BE2C (cell line): ENCODE results near the gene POMT2.

ENCODE experiments used
- DNase-seq: peaks from one replicate; pipeline ENCODE4 v3.0.0-alpha.2; 2020
- H3K27me3 ChIP-seq: fragments of 250-450 bp; sonication (Bioruptor Pico); 2 replicates; pipeline ENCODE4 v1.5.1; 2020; ENCODE audit warnings: mild to moderate bottlenecking
- H3K36me3 ChIP-seq: fragments of 250-450 bp; sonication (Bioruptor Pico); 2 replicates; pipeline ENCODE4 v1.5.1; 2020; ENCODE audit warnings: mild to moderate bottlenecking
- H3K4me1 ChIP-seq: fragments of 250-450 bp; sonication (Bioruptor Pico); 2 replicates; pipeline ENCODE4 v1.5.1; 2020
- H3K4me3 ChIP-seq: 2 replicates; pipeline ENCODE4 v1.5.1; 2011; ENCODE audit warnings: low read depth, low read length
- H3K9me3 ChIP-seq: fragments of 250-450 bp; sonication (Bioruptor Pico); 2 replicates; pipeline ENCODE4 v1.5.1; 2020
- CTCF ChIP-seq: IDR thresholded peaks from 2 replicates; pipeline ENCODE4 v1.5.1; 2012; ENCODE audit warnings: mild to moderate bottlenecking, low read depth, low read length

Gene POMT2

DNA sequence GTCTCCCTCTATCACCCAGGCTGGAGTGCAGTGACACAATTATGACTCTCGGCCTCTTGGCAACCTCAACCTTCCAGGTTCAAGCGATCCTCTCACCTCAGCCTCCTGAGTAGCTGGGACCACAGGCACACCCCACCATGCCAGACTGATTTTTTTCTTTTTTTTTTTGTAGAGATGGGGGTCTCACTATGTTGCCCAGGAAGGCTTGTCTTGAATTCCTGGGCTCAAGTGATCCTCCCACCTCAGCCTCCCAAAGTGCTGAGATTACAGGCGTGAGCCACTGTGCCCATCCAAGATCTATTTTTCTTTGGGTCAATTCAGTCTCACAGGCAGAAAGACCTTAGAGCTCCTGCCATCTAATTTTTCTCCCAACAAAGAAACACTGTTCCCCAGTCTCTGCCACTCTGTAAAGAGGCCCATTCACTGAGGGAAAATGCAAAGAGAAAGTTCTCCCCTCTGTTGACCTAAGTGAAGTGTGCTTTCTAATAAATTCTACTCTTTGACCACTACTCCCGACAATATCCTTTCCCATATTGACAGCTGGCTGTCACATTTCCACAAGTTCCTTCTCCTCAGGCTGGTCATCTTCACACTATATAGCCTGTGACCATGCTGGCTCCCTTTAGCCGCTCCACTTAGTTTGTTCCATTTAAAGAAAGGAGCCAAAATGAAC lies 32.9 kb upstream of the POMT2 start:
- no peak for DNase-seq
- H3K36me3 ChIP-seq, result no peaks in the 10 kb centered on the region
- no peaks in the 10 kb centered on the region for H3K9me3 ChIP-seq
- no peak for TF ChIP-seq CTCF
- H3K27me3 ChIP-seq, result no peaks in the 10 kb centered on the region
- peaks cover 7% of the 10 kb centered on the region for H3K4me1 ChIP-seq
- no peak overlapping the region for H3K4me3 ChIP-seq

- no peak for TF ChIP-seq CTCF
- Histone ChIP-seq H3K4me1 (peaks cover 7% of the 10 kb centered on the region), H3K27me3 (no peaks in the 10 kb centered on the region), H3K36me3 (0 out of 2 replicates have a peak, but pooled peaks cover 7% of the 10 kb centered on the region), H3K4me3 (no peak overlapping the region), H3K9me3 (no peaks in the 10 kb centered on the region)
- no peak for DNase-seq
Measured at GRCh38 chr14:77347751-77348150, 27.1 kb upstream of the POMT2 start.

GRCh38 chr14:77346495-77346894 lies 25.8 kb upstream of the POMT2 start:
- no peaks in the 10 kb centered on the region for H3K9me3 ChIP-seq
- H3K4me3 ChIP-seq, result no peak overlapping the region
- peaks cover 7% of the 10 kb centered on the region for H3K4me1 ChIP-seq
- DNase-seq, result no peak
- no peaks in the 10 kb centered on the region for H3K27me3 ChIP-seq
- H3K36me3 ChIP-seq, result peaks cover 9% of the 10 kb centered on the region; the same call in 1 of the 2 replicates
- no peak for TF ChIP-seq CTCF

- H3K4me3 ChIP-seq, result no peak overlapping the region
Measured at GRCh38 chr14:77344377-77344996, 23.8 kb upstream of the POMT2 start.

DNA sequence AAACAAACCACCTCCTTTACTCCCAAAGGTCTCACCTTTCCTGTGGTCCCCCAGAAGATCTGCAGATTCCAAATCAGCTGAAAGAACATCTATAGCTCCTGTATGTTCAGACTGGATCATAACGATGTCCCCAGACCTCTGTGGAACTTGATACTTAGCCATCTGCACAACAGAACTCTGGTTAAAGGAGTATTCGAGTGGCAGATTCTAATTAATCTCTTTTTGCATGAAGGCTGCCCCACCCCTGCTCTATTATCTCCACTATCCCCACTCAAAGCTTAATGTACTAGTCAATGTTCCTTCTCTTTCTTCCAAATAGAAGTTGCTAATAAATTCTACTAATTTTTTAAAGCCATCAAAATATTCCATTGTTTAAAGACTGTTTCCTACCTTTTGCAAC lies 23.0 kb upstream of the POMT2 start:
- no peak for DNase-seq
- peaks cover 14% of the 10 kb centered on the region; the same call in 1 of the 2 replicates for H3K36me3 ChIP-seq

More at GRCh38 chr14:77344377-77344996, 23.8 kb upstream of the POMT2 start:
- H3K36me3 ChIP-seq, result peaks cover 14% of the 10 kb centered on the region; the same call in 1 of the 2 replicates
- H3K27me3 ChIP-seq, result no peaks in the 10 kb centered on the region
- no peaks in the 10 kb centered on the region for H3K9me3 ChIP-seq
- no peak for TF ChIP-seq CTCF
- no peaks in the 10 kb centered on the region for H3K4me1 ChIP-seq
- DNase-seq, result no peak

More for the DNA sequence above, 23.0 kb upstream of the POMT2 start:
- TF ChIP-seq CTCF, result no peak
- no peaks in the 10 kb centered on the region for H3K27me3 ChIP-seq
- H3K9me3 ChIP-seq, result no peaks in the 10 kb centered on the region
- H3K4me3 ChIP-seq, result no peak overlapping the region
- no peaks in the 10 kb centered on the region for H3K4me1 ChIP-seq
